LNCAP (cell line): ENCODE results near the gene SYNPO2.

ENCODE experiments used
- CTCF ChIP-seq: fragments of 450-650 bp; IDR thresholded peaks from 2 replicates; pipeline ENCODE4 v1.5.1; 2017; ENCODE audit warnings: mild to moderate bottlenecking

Gene SYNPO2

GRCh38 chr4:118997601-118998000, 108.9 kb downstream of the SYNPO2 start:
- TF ChIP-seq CTCF = no peak

GRCh38 chr4:118999919-119000318, 111.3 kb downstream of the SYNPO2 start:
- no peak for TF ChIP-seq CTCF

- TF ChIP-seq CTCF = no peak
Measured at GRCh38 chr4:119000400-119000799, 111.7 kb downstream of the SYNPO2 start.

GRCh38 chr4:119002476-119002875, 113.8 kb downstream of the SYNPO2 start:
- TF ChIP-seq CTCF = no peak

GRCh38 chr4:119005928-119006460, 117.3 kb downstream of the SYNPO2 start:
- TF ChIP-seq CTCF = no peak

- TF ChIP-seq CTCF = no peak
Measured at GRCh38 chr4:119008761-119009160, 120.1 kb downstream of the SYNPO2 start.

- TF ChIP-seq CTCF = no peak
Measured at GRCh38 chr4:119010909-119011606, 122.4 kb downstream of the SYNPO2 start.
